Measurements from ENCODE around the gene SLC9B2. TPM values are rescaled to one million over a fixed set of nuclear protein-coding genes. Genes with fewer than 3 reads are reported as not detected.

SLC9B2 gene
- total RNA-seq, 2 experiments from 2014 or later = 35.6 to 40.2 TPM

DNA sequence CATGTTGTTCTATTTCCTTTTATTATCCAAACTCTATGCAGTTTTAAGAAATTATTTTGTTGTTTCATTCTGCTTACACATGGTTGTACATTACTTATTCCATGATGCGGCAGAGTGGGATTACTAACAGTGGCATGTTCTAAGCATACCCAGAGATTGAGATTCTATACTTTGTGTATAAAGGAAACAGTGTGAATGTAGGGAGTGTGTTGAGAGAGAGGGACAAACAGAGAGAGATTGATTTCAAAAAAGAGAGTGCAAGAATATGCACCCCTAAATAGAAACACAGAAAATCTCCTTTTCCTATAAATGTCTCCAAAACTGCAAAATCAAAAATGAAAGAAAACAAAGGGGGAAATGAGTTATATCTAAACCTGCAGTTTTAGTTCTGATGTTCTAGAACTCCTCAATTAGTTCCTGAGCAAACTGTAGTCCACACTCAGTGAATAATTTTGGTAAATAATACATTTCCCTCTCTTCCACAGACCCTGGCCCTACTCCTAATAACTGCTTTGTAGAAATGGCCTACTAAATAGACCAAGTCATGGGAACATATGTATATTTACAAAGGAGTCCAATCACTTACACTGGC lies 88.0 kb downstream of the SLC9B2 start:
- POLR2A ChIA-PET = interaction anchor here (1.0 to 1.2 kb wide), 2 partner anchors 160 to 161 kb away, joined by 3 to 4 read pairs; partner anchors contain the start of gene UBE2D3
- ATAC-seq (peak; percentile 34), DNase-seq (no peak)
- no peaks in the 10 kb centered on the region for H3K9me3 Mint-ChIP-seq
- H3K36me3 Mint-ChIP-seq (ENCODE audit: low read depth) = peaks cover 17% of the 10 kb centered on the region
- CTCF ChIA-PET = interaction anchor here (1.5 kb wide), 1 partner anchor 368 kb away, joined by 3 read pairs; no protein-coding TSS in a partner anchor
- no peaks in the 10 kb centered on the region for H3K27me3 Mint-ChIP-seq
- TF ChIP-seq, protein P1, sequence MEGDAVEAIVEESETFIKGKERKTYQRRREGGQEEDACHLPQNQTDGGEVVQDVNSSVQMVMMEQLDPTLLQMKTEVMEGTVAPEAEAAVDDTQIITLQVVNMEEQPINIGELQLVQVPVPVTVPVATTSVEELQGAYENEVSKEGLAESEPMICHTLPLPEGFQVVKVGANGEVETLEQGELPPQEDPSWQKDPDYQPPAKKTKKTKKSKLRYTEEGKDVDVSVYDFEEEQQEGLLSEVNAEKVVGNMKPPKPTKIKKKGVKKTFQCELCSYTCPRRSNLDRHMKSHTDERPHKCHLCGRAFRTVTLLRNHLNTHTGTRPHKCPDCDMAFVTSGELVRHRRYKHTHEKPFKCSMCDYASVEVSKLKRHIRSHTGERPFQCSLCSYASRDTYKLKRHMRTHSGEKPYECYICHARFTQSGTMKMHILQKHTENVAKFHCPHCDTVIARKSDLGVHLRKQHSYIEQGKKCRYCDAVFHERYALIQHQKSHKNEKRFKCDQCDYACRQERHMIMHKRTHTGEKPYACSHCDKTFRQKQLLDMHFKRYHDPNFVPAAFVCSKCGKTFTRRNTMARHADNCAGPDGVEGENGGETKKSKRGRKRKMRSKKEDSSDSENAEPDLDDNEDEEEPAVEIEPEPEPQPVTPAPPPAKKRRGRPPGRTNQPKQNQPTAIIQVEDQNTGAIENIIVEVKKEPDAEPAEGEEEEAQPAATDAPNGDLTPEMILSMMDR (IDR thresholded peaks at IDR 0.05) = no peak
- peaks cover 20% of the 10 kb centered on the region for H3K4me1 Mint-ChIP-seq (ENCODE audit: low read depth)
- intact Hi-C loops (cut with micrococcal nuclease) = no loop called here
- no peak overlapping the region for H3K4me3 Mint-ChIP-seq
- peak overlapping the region; percentile 75 for H3K27ac Mint-ChIP-seq

DNA sequence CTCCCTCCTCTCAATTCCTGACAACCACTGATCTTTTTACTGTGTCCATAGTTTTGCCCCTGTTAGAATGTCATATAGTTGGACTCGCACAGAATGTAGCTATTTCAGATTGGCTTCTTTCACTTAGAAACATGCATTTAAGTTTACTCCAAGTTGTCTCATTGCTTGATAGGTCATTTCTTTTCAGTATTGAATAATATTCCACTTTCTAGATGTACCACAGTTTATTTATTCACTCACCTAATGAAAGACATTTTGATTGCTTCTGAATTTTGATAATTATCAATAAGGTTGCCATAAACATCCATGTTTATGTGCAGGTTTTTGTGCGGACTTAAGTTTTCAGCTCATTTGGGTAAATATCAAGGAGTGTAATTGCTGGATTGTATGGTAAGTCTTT lies 95.6 kb downstream of the SLC9B2 start:
- Mint-ChIP-seq H3K36me3 (ENCODE audit: low read depth) (no peaks in the 10 kb centered on the region), H3K9me3 (peaks cover 15% of the 10 kb centered on the region), H3K27me3 (no peaks in the 10 kb centered on the region), H3K4me3 (no peak overlapping the region), H3K4me1 (ENCODE audit: low read depth) (no peaks in the 10 kb centered on the region), H3K27ac (no peak overlapping the region)
- TF ChIP-seq, protein P1 (IDR thresholded peaks at IDR 0.05) = no peak
- CTCF ChIA-PET = no interaction called here
- POLR2A ChIA-PET = interaction anchor here (1.0 kb wide), 1 partner anchor 113 kb away, joined by 3 read pairs; the partner anchor contains the start of gene CISD2
- intact Hi-C loops (cut with micrococcal nuclease) = no loop called here
- ATAC-seq = no peak
- no peak for DNase-seq

Other genes starting within 250 kb of the SLC9B2 start
- 100 to 1,000 TPM; 410 to 427 TPM for gene UBE2D3, start 249.2 kb downstream of the SLC9B2 start, total RNA-seq
- gene CISD2, start 207.8 kb downstream of the SLC9B2 start, total RNA-seq = 10 to 100 TPM; 31.1 to 32.3 TPM
- 1 to 10 TPM; 1.9 to 2.4 TPM for gene SLC9B1, start 57.1 kb downstream of the SLC9B2 start, total RNA-seq
- gene BDH2, start 23.1 kb upstream of the SLC9B2 start, total RNA-seq = 10 to 100 TPM; 17.0 to 19.4 TPM
- gene CENPE, start 121.6 kb upstream of the SLC9B2 start, total RNA-seq = 10 to 100 TPM; 36.7 to 39.0 TPM

Measured in activated CD8-positive, alpha-beta T cell treated with anti-CD3 and anti-CD28 coated beads for 36 hours (primary cell).